Astrocyte of the cerebellum (primary cell): ENCODE results near the gene CR1.

Source experiments
- DNase-seq: peaks from one replicate; pipeline ENCODE4 v3.0.0-alpha.2; 2011; ENCODE audit warnings: low read depth
- H3K4me3 ChIP-seq: 2 replicates; pipeline ENCODE4 v1.5.1; 2011; ENCODE audit warnings: mild to moderate bottlenecking, low read depth, low read length, moderate library complexity
- CTCF ChIP-seq: IDR thresholded peaks from 2 replicates; pipeline ENCODE4 v1.5.1; 2012; ENCODE audit warnings: low read length, low read depth, moderate library complexity, mild to moderate bottlenecking; ENCODE audit errors: missing control alignments
- in situ Hi-C: cut with HindIII; loops from 2 replicates; pipeline ENCODE4 v1.10.0; 2017; ENCODE audit warnings: low sequenced_read_pairs

Gene CR1

GRCh38 chr1:207495801-207496792, at the start of gene CR1:
CR1 (plus strand) TSS chr1:207496157; CDS start chr1:207496268, 111 bp downstream.
- in situ Hi-C loops = no loop called here
- no peak for DNase-seq
- TF ChIP-seq CTCF = no peak
- H3K4me3 ChIP-seq = peak within 1 kb of the TSS; percentile 30

GRCh38 chr1:207453710-207454045, 42.3 kb upstream of the CR1 start:
- H3K4me3 ChIP-seq = no peak overlapping the region
- no peak for DNase-seq
- in situ Hi-C loops = no loop called here
- no peak for TF ChIP-seq CTCF

GRCh38 chr1:207454046-207454964, 41.7 kb upstream of the CR1 start, which contains the start of gene CR2:
CR2 (plus strand) TSS chr1:207454328; CDS start chr1:207454419, 91 bp downstream.
- in situ Hi-C loops = no loop called here
- H3K4me3 ChIP-seq = peak within 1 kb of the TSS; percentile 36
- TF ChIP-seq CTCF = no peak
- no peak for DNase-seq

DNA sequence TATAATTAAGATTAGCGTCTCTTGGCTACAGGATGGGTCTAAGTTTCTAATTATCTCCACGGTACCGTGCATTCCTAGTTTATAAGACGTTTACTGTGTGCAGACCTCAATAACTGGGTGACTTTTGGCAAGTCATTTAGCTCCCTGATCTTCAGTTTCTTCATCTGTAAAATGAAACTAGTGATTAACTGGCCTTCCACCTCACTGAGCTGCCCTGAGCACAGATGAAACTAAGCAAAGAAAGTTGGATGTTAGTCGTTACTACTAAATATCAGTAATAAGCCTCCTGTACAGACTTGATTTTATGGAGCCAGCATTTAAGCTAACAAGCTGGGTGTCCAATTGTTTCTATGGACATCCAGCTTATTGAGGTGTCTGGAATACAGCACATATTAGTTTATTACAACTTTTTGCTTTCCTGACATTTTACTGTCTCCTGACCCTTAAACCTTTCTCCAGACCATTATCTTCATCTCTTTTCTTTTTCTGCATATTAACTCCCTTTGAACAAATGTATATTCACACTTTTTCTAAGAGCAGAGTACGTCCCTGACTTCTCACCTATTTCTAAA, 40.7 kb upstream of the CR1 start:
- in situ Hi-C loops = no loop called here
- TF ChIP-seq CTCF = no peak
- no peak for DNase-seq
- H3K4me3 ChIP-seq = no peak overlapping the region

DNA sequence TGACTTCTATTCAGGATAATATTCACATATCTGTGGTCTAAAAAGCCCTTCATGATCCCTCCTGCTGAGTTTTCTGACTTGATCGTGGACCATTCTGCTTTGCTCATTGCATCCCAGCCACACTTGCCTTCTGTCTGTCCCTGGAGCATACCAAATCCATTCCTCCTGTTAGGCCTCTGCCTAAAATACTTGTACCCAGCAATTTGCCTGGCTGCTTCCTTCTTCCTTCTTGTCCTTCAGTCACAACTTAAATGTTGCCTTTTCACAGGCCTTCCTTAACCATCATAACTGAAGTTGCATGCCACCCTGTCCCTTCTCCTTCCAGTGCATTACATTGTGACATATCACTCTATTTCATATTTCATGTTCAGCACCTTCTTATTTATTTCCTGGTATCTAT, 37.5 kb upstream of the CR1 start:
- no peak for DNase-seq
- no peak overlapping the region for H3K4me3 ChIP-seq
- in situ Hi-C loops = no loop called here
- no peak for TF ChIP-seq CTCF

DNA sequence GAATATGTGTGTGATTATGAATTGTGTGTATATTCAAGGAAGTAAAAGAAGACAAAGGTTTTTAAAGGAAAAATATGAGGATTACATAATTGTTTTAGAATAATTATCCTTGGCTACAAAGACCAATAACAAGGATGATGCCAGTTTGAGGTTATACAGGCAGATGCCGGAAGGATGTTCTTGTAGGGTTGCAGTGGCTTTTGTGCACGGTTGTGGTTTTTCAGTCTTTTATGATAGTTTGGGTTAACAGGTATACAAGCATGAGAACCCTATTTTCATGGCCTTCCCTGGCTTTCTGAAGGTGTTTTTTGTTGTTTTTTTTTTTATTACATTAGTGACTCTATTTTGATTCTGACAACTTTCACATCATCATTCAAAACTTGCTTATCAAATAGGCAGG, 36.9 kb upstream of the CR1 start:
- no peak overlapping the region for H3K4me3 ChIP-seq
- no peak for TF ChIP-seq CTCF
- DNase-seq = no peak
- in situ Hi-C loops = no loop called here
